ENCODE data around the gene OR2A7.
"Not testable (repeated sequence)": the region's sequence is repeated elsewhere in the genome, so short reads cannot be mapped to it uniquely, and the experiment has no call there.

The OR2A7 gene, protein sequence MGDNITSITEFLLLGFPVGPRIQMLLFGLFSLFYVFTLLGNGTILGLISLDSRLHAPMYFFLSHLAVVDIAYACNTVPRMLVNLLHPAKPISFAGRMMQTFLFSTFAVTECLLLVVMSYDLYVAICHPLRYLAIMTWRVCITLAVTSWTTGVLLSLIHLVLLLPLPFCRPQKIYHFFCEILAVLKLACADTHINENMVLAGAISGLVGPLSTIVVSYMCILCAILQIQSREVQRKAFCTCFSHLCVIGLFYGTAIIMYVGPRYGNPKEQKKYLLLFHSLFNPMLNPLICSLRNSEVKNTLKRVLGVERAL

DNA sequence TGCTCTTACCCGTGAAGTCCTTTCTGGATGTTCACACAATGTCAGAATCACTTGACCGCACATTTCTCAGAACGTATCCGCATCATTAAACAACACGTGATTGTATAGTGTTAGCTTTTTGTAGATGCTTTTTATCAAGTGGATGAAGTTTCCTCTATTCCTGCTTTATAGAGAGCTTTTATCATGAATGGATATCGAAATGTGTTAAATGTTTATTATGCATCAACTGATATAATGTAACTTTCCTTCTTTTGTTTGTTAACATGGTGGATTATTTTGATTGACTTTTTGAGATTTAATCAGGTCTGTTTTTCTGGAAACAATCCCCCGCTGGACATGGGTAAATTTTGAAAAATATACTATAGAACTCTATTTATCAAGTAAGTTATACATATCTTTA lies at the start of gene OR2A7:
Gene OR2A7 (minus strand): TSS at position 101 of the 400 bp plus-strand sequence. CDS start 5,164 bp downstream, outside the sequence.
- not testable (repeated sequence) for DNase-seq (ENCODE audit: low read depth in 2 of 2)

DNA sequence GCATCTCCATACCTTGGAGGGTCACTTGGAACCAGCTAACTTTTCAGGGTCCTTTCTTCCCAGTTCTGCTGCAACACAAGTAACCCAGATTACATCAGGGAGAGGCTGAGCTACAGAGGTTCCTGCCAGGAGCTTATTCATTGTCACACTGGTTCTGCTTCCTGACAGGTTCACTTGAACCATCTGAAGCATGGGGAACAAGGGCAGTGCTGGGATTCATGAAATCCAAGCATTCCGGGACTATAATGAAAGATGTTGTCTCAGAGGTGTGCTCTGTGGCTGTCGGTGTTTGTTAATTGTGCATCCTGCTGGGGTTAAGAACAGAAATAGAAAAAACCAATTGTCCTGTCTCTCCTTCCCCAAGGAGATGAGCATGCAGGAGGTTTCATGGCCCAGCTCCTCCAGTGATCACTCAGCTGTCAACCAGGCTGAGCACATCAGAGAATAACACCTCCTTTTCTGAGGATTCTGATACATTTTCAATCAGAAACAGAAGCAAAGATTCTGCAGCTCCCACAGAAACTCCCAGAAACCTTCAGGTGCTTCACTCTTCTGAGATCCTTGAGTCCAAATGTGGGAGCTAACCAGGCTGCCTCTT lies 47.4 kb upstream of the OR2A7 start, which contains the start of gene OR2A1:
Gene OR2A1 (plus strand): TSS at position 548 of the 598 bp plus-strand sequence. CDS start 5,706 bp downstream, outside the sequence.
- not testable (repeated sequence) for DNase-seq (ENCODE audit: low read depth in 2 of 2)

DNA sequence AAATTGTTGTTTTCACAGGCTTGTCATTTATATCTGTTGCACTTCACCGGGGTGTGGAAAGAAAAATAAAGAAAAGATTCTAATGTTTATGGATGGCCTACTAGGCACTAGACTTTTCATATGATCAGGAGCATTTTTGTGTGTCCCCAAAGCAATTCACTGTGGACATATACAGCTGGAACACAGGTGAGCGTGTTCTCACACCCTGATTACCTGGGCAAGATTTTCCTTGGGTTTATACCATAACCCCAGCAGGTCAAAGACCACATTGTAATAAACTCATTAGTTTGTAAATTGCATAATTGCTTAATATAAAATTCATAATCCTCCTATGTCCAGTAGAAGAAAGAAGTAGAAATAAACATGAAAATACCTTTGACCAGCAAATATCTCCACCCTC lies 46.6 kb upstream of the OR2A7 start:
- DNase-seq (ENCODE audit: low read depth in 2 of 2) = not testable (repeated sequence)

DNA sequence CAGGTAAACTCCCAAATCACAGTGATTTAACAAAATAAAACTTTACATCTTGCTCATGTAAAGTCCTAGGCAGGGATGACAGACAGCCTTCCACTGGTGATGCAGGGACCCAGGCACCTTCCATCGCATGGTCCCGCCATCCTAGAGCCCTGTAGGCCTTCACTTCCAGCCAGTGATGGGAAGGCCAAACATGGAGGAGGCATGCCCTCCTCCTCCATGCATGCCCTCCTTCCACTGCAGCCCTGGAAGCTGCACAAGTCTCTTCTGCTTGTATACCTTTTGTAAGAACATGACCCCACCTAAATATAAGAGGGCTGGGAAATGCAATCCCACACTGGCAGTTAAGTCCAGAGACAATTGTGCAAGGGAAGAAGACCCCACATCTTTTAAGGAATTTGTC lies 45.1 kb upstream of the OR2A7 start:
- DNase-seq (ENCODE audit: low read depth in 2 of 2) = not testable (repeated sequence)

DNA sequence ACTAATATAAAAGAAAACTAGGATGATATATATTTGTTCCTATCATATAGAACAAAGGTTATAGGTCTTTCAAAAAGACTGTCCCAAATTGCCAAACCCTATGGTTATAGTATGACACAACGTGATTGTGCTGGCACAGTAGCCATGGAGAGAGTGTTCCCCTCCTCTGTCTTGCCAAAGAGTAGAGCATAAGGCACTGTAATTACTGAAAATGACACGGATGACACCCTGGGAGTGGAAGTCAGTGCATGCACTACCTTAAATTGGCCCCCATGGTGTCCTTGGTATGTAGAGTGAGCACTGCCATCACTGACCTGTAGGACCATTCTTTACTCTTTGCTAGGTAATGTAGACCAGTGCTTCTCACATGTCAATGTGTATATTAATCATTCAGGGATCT lies 40.6 kb upstream of the OR2A7 start:
- DNase-seq (ENCODE audit: low read depth in 2 of 2) = not testable (repeated sequence)

DNA sequence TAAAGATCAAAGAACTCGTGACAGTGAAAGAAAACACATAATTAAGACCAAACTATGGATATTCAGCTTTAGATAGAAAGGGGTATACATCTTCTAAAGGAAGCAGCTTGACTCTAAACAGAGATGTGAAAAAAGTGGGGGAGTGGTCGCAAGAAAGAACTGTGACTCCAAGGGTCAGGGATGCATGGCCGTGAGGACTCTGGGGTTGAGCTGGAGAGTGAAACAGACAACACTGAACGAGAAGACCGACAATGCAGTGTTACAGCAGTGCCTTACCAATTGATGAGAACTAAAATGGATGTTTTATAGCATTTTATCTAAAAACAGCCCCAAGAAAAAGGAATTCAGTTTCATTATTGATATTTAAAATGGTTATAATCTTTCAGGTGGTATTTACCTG lies 39.0 kb upstream of the OR2A7 start:
- not testable (repeated sequence) for DNase-seq (ENCODE audit: low read depth in 2 of 2)

DNA sequence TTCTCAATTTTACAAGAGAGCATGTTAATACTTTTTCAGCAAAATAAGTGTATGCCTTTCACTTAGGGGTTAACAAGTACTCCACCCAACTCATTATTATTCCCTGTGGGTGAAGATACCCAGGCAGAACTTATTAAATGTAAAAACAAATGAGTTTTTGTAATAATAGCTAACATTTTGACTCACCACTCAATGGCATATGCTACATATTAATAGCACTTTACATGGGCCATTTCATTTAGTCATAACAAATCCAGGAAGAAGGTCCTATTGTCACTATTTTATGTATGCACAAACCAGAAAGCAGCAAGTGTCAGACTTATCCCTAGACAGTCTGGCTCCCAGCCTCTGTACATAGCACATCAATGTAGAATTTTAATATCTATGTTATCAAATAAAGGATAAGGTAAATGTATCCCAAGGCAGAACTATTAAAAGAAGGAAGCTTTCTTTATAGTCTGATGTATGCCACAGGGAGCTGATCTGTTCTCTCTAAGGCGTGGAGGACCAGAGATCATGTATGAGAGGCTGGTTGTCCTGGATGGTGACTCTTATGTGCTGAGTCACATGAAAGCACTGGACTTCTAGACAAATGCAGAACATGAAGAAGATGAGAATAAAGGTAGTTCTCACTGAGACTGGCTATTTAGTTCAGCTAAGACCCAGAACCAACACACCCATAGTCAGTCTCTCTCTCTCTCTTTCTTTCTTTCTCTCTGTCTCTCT lies 38.1 kb upstream of the OR2A7 start:
- not testable (repeated sequence) for DNase-seq (ENCODE audit: low read depth in 2 of 2)

DNA sequence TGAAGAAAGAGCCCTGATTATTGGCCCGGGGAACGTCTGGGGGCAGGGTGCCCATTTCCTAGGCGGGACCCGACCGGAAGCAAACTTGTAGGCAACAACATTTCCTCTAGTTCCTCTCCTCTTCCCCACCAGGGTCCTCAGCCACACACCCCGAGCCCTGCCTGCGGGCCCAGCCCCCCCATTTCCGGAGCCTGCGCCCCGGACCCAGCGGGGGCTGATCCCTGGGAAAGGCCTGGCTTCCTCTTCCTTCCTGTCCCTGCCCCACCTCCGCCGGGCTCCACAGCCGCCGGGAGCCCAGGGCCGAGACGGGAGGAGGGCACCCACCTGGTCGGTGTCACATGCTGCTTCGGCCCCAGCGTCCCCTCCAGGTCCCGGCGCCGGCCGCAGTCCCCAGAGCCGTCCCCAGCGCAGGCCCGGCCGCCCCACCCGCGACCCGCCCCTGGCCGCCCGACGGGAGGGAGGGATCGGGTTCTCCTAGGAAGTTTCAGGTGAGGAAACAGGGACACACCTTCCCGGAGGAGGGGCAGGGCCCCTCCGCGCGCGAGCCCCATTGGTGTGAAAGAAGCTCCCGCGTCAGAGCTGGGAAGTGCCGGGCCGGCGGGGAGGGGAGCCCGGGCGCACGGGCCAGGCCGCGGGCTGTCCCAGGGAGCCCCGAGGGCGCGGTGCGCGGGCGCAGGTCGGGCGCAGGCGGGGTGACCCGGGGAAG lies 29.4 kb upstream of the OR2A7 start:
- DNase-seq (ENCODE audit: low read depth in 2 of 2) = not testable (repeated sequence)

DNA sequence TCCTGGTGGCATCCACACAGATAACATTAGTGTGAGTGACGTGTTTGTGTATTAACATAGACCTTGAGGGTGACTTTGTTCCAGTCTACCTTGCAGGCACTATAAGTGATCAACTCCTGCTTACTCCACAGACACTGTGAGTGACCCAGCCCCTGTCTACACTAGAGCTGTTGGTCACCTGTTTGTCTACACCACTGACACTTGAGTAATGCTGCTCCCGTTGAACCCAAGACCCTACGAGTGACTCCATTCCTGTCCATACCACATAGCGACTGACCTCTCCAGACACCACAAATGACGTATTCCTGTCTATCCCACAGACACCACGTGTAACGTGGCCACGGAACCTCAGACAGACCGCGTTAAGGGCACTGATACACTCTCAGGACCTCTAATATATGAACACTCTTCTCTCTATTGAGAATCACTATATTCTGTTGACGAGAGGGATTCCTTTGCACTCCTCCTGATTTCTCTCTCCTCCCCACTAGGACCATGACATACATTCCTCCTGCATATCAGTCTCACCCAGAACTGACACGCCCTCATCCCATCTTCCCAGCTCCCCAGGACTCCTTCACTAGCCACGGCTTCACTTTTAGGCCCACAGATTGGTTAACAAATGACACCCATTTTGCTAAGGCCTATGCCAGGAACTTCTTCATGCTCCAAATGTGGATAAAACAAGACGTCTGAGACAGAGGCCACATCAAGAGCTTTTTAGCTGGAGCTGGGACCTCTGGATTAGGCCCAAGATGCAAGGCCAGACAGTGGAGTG lies 28.0 kb upstream of the OR2A7 start:
- not testable (repeated sequence) for DNase-seq (ENCODE audit: low read depth in 2 of 2)

DNA sequence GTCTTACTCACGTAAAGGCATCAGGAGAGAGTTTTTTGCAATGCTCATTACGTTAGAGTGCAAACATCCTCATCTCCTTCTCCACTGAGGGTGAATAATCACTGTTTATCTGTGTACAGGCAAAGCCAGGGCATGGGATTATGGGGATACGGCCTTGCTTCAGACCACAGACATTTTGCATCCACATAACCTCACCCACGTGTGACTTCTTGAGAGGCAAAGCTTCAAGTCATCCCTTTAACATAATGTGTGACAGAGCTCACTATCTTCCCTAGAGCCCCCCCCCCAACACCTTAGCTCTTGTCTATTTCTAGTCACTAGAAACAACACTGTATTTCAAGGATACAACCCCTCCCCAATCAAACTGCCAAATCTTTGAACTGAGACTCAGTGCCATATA lies 27.0 kb upstream of the OR2A7 start:
- DNase-seq (ENCODE audit: low read depth in 2 of 2) = not testable (repeated sequence)

DNA sequence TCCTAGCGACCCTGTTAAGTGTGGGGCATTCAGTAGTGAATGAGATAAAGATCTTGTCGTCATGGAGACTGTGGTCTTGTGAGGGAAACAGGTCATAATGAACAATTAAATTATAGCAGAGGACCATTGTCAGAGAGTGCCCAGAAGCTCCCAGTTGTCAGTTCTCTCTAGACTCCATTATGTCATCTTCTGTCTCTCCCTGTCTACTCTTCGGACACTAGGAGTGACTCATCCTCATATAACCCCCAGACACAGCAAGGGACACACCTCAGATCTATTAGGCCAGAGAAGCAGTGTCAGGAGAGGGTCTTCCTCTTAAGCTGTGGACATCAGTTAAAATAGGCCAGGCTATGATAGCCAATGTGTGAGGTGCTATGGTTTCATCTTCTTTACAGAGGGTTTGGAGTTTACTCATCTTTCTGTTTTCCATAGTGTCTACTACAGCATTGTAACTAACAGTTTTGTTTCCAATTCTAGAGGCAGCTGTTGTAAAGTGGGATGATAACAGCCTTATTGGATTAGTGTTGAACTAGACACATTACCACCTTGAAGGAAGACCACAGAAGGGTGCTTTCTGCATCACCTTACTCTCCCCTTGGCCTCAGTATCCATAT lies 22.7 kb upstream of the OR2A7 start:
- not testable (repeated sequence) for DNase-seq (ENCODE audit: low read depth in 2 of 2)

DNA sequence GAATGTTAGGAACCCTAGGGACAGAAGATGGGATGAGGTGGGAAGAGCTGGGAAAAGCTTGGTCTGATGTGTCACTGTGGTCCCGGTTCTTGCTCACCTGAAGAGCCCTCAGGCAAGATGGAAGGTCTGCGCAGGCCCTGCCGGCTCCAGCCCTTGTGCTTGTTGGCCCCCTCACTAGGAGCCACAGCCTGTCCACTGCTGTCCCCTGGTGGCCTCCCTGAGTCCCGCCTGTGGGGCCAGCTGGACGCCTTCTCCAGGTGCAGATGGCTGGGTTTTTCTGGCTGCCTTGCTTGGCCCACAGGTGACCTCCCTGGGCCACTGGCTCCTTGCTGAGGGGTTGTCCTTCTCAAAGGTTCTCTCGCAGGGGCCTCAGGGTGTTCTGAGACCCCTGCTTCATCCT lies 19.1 kb upstream of the OR2A7 start:
- not testable (repeated sequence) for DNase-seq (ENCODE audit: low read depth in 2 of 2)

DNA sequence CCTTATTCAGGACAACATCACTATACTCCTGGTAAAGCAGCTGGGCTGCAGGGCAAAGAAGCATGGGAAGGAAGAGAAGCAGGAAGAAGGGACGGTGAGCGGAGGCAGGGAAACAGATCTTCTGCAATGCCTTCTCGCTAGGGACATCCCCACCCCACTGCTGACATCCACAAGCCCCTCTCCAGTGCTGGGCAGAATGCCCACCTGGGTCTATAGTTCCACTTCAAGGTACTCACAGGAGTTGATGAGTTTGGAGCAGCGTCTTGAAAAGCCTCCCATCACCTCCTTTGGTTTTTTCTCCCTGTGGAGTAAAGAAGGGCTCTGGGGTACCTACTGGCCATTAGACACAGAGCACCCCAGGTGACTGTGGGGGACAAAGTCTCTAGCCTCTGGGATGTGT lies 17.9 kb upstream of the OR2A7 start:
- DNase-seq (ENCODE audit: low read depth in 2 of 2) = not testable (repeated sequence)

DNA sequence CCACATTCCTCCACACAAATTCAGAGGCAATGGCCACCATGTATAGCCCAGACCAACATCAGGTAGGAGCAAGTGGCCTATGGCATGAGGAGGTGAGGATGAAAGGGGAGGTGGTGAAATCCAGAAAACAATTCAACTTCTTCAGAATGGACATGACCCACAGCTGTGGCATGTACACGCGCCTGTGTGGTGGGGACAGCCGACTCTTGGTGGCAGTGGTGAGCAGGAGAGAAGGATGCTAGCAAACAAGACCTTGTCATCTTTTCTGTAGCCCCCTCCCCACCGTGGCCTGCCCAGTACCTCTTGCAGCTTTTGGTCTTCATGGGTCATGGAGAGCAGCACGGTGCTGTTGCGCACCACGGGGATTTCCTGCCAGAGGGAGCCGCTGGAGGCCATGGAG lies 17.4 kb upstream of the OR2A7 start:
- not testable (repeated sequence) for DNase-seq (ENCODE audit: low read depth in 2 of 2)

DNA sequence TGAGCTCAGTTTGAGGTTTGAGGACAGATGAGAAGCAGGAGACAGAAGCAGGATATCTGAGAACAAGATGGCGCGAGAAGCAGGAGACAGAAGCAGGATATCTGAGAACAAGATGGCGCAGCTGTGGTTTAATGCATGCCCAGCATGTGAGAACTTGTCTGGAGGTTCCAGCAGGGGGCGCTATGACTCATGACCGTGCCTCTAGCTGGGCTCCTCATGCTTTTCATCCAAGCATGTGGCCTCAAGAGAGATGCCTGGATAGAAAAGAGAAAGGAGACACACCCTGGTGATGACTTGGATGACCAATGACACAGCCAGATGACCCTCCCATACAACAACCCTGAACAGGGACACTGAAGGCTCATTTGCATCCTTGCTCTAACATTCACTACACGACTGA lies 15.4 kb upstream of the OR2A7 start:
- DNase-seq (ENCODE audit: low read depth in 2 of 2) = not testable (repeated sequence)

DNA sequence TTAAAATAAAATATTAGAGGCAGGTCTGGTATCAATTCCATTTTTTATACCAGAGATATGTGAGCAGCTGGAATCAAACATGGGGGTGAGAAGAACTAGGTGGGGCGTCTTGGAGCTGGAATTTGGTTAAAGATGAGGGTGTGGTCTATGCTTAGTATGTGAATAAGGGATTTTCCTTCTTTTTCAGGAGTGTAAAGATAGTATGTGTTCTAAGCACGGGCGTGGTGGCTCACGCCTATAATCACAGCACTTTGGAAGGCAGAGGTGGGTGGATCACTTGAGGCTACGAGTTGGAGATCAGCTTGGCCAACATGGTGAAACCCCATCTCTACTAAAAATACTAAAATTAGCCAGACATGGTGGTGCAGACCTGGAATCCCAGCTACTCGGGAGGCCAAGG lies 10.7 kb upstream of the OR2A7 start:
- DNase-seq (ENCODE audit: low read depth in 2 of 2) = not testable (repeated sequence)

DNA sequence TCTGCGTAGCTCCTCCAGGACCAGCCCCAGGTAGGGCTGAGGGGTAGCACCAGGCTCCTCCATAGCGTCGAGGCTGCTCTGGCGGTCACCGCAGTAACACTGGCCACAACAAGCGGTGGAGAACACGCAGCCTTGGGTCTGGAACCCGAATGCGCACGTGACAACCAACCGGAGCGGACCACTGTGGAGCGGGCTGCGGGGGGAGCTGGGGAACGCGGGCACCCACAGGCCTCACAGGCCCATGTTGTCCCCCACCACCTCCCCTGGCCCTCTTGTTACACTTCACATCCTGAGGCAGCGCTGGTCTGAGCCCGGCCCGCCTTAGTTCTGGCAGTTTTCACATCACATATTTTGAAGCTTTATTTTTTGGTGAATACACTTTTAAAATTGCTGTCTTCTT lies 4.6 kb upstream of the OR2A7 start, which contains the start of gene CTAGE8:
Gene CTAGE8 (minus strand): TSS at position 101 of the 400 bp plus-strand sequence. CDS start 38 bp downstream, at position 63.
- not testable (repeated sequence) for DNase-seq (ENCODE audit: low read depth in 2 of 2)

DNA sequence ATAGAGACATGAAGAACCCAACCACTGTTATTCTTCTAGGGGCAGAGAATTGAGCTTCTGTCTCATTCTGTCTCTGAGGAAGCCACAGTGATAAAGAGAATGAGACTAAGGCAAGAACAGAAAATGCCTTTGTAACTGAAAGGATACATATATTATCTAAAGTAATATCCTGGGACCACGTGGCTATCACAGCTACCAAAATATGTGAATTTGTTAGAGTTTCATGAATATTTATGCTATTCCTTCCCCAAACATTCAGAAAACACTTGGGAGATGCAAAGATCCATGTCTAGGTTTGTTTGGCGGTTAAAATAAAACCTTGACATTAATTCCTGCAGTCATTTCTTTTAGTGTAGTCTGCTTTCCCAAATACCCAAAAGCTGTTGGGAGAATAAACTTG lies 2.5 kb downstream of the OR2A7 start:
- not testable (repeated sequence) for DNase-seq (ENCODE audit: low read depth in 2 of 2)

DNA sequence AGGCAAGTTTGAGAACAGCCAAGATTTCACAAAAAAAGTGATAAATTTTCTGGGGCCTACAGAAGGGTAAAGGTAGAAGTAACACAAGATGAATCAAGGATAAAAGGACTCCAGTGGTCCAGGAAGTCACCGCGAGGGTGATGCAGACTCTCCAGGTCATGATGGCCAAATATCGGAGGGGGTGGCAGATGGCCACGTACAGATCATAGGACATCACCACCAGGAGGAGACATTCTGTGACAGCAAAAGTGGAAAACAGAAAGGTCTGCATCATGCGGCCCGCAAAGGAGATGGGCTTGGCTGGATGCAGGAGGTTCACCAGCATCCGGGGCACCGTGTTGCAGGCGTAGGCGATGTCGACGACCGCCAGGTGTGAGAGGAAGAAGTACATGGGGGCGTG lies 5.5 kb downstream of the OR2A7 start:
- not testable (repeated sequence) for DNase-seq (ENCODE audit: low read depth in 2 of 2)

DNA sequence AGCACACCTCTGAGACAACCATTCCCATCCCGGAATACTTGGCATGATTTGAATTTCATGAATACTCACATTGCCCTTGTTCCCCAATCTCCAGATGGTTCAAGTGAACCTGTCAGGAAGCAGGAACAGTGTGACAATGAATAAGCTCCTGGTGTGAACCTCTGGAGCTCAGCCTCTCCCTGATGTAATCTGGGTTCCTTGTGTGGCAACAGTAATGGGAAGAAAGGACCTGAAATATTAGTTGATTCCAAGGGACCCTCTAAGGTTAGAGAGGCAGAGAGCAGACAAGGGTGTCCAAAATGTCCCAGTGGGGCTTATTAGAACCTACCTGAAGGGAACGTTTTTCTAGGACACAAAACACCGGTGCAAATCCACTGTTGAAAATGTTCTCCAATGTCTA lies 8.5 kb downstream of the OR2A7 start:
- DNase-seq (ENCODE audit: low read depth in 2 of 2) = no peak

Measured in fibroblast of skin of left quadriceps (primary cell).